ENCODE measurements around the gene C1QTNF12. TPM values are rescaled to one million over a fixed set of nuclear protein-coding genes. Genes with fewer than 3 reads are reported as not detected.

Gene C1QTNF12
- polyA plus RNA-seq, 1 of the 3 experiments (the other 2 are of a cell fraction) = 0.59 TPM

GRCh38 chr1:1255611-1256010, 9.1 kb upstream of the C1QTNF12 start:
- ChIA-PET CTCF (interaction anchor here (1.0 to 2.0 kb wide), 4 partner anchors 9 to 223 kb away, joined by 3 to 11 read pairs (median 4); partner anchors contain the start of gene C1QTNF12), POLR2A (no interaction called here)
- H3K9me3 ChIP-seq = no peaks in the 10 kb centered on the region
- 90% methylated on average over 1 of the region's 10 CpGs for WGBS (ENCODE audit: low lambda C conversion rate)
- H3K79me2 ChIP-seq (ENCODE audit: insufficient read depth) = 0 out of 2 replicates have a peak, but pooled peaks cover 2% of the 10 kb centered on the region
- no peaks in the 10 kb centered on the region; a peak in 1 of 4 replicates for H3K4me1 ChIP-seq (ENCODE audit: control insufficient read depth in 1 of 2, insufficient read depth in 2 of 2, low read depth in 1 of 2, low read length in 1 of 2)
- TF ChIP-seq MXI1 (IDR thresholded peaks at IDR 0.05; ENCODE audit: low read depth, low read length) (no peak), RFX5 (IDR thresholded peaks at IDR 0.05; ENCODE audit: low read length) (no peak), USF2 (IDR thresholded peaks at IDR 0.05; ENCODE audit: borderline replicate concordance, low read depth, low read length) (no peak), NRF1 (IDR thresholded peaks at IDR 0.05; ENCODE audit: low read depth, low read length) (no peak), EZH2phosphoT487 (IDR thresholded peaks at IDR 0.05; ENCODE audit: borderline replicate concordance, low read depth) (no peak), FOXM1 (IDR thresholded peaks at IDR 0.05; ENCODE audit: low read depth) (no peak), CTCF (IDR thresholded peaks at IDR 0.05) (no peak), USF1 (IDR thresholded peaks at IDR 0.05; ENCODE audit: borderline replicate concordance, low read depth) (no peak), ZBTB33 (IDR thresholded peaks at IDR 0.05; ENCODE audit: borderline replicate concordance, low read depth) (no peak), TEAD4 (IDR thresholded peaks at IDR 0.05; ENCODE audit: borderline replicate concordance, insufficient read depth) (no peak), YY1 (IDR thresholded peaks at IDR 0.05; ENCODE audit: low read depth) (no peak), RCOR1 (IDR thresholded peaks at IDR 0.05; ENCODE audit: low read length) (no peak), TCF12 (IDR thresholded peaks at IDR 0.05) (no peak), JUND (IDR thresholded peaks at IDR 0.05) (no peak)
- H3K27ac ChIP-seq (ENCODE audit: low read depth in 2 of 2, low read length in 1 of 2) = no peak overlapping the region
- H3K4me2 ChIP-seq = no peak overlapping the region
- DNase-seq = no peak
- no peaks in the 10 kb centered on the region for H3K9me2 ChIP-seq
- no peaks in the 10 kb centered on the region for H3K27me3 ChIP-seq (ENCODE audit: insufficient read depth)
- no peaks in the 10 kb centered on the region for H3F3A ChIP-seq (replicated peaks; ENCODE audit: insufficient read depth)
- no peak overlapping the region for H3K4me3 ChIP-seq (ENCODE audit: low read depth in 2 of 2, low read length in 1 of 2)
- H3K9ac ChIP-seq = no peak overlapping the region
- 0 out of 2 replicates have a peak, but pooled peaks cover 11% of the 10 kb centered on the region for H4K20me1 ChIP-seq (ENCODE audit: insufficient read depth)
- no peak overlapping the region for H2AFZ ChIP-seq (ENCODE audit: low read depth)
- H3K36me3 ChIP-seq (replicated peaks in 1 of 2; ENCODE audit: control insufficient read depth in 1 of 2, insufficient read depth in 2 of 2, low read length in 1 of 2) = peaks cover 0 to 52% of the 10 kb centered on the region in 2 experiments

Data from SK-N-SH (cell line).